Panc1 (cell line): ENCODE measurements around the gene ASB4. TPM values are rescaled to one million over a fixed set of nuclear protein-coding genes. Genes with fewer than 3 reads are reported as not detected.

ENCODE experiments used
- ATAC-seq: fragments of 200-7000 bp; cut with Tn5 transposase; 2 replicates; pipeline ENCODE4 v1.9.1; 2020; ENCODE audit warnings: mild to moderate bottlenecking, moderate library complexity
- BruUV-seq: library from RNA; stranded (reverse); fragments of 400-500 nt; replicated peaks from 2 replicates; lab custom pipeline; 2021; lab: Mats Ljungman, UMichigan
- CTCF ChIA-PET: fragments of 300-600 bp; sonication (Branson Sonifier 250); formaldehyde crosslinking; loops from one replicate; lab custom pipeline; 2022; ENCODE audit warnings: antibody characterized with exemption; lab: Charles Lee
- POLR2A ChIA-PET: fragments of 300-600 bp; sonication (Branson Sonifier 250); formaldehyde crosslinking; loops from one replicate; lab custom pipeline; 2022; ENCODE audit warnings: antibody characterized with exemption; lab: Charles Lee
- DNase-seq: peaks from one replicate; pipeline ENCODE4 v3.0.0-alpha.2; 2010; ENCODE audit warnings: low read depth, low spot score
- H3K27ac ChIP-seq: 2 replicates; pipeline ENCODE4 v1.5.1; 2011; ENCODE audit warnings: mild to moderate bottlenecking, low read length, inconsistent platforms
- H3K27me3 ChIP-seq: fragments of 200-500 bp; sonication (Bioruptor generic); 2 replicates; pipeline ENCODE4 v1.6.0; 2014; ENCODE audit warnings: low read length, inconsistent platforms; ENCODE audit not compliant: control insufficient read depth, insufficient read depth
- H3K36me3 ChIP-seq: fragments of 200-500 bp; sonication (Bioruptor generic); 2 replicates; pipeline ENCODE4 v1.5.1; 2014; ENCODE audit warnings: inconsistent platforms, mild to moderate bottlenecking, low read length, moderate library complexity; ENCODE audit not compliant: control insufficient read depth, insufficient read depth
- H3K4me1 ChIP-seq: 2 replicates; pipeline ENCODE4 v1.5.1; 2011; ENCODE audit warnings: inconsistent platforms, mild to moderate bottlenecking, low read length, moderate library complexity; ENCODE audit not compliant: control insufficient read depth, insufficient read depth
- H3K4me3 ChIP-seq, 2 experiments: 2 replicates each; pipeline ENCODE4 v1.5.1; 2011 to 2012; ENCODE audit warnings: low read depth in 2 of 2, low read length in 2 of 2, mild to moderate bottlenecking in 2 of 2, inconsistent platforms in 1 of 2, moderate library complexity in 1 of 2
- H3K9me3 ChIP-seq: fragments of 200-500 bp; sonication (Bioruptor generic); 2 replicates; pipeline ENCODE4 v1.5.1; 2014; ENCODE audit warnings: low read depth, mild to moderate bottlenecking, inconsistent platforms, low read length, moderate library complexity; ENCODE audit not compliant: control insufficient read depth, insufficient read depth
- POLR2AphosphoS5 ChIP-seq: IDR thresholded peaks from 2 replicates; pipeline ENCODE4 v1.6.1; 2012; ENCODE audit warnings: mild to moderate bottlenecking, low read depth, low read length, moderate library complexity
- SIN3A ChIP-seq: IDR thresholded peaks from 2 replicates; pipeline ENCODE4 v1.6.1; 2012; ENCODE audit warnings: low read depth, mild to moderate bottlenecking, low read length, moderate library complexity, borderline replicate concordance; ENCODE audit not compliant: insufficient read depth
- TCF7L2 ChIP-seq: IDR thresholded peaks from 2 replicates; pipeline ENCODE4 v1.6.1; 2011; ENCODE audit warnings: mild to moderate bottlenecking, low read depth, low read length, inconsistent platforms
- in situ Hi-C: cut with HindIII; loops from 2 replicates; pipeline ENCODE4 v1.10.0; 2016; ENCODE audit warnings: low sequenced_read_pairs, low pct_unique_long_range_greater_than_20kb
- intact Hi-C: fragments of 100-400 bp; cut with micrococcal nuclease; formaldehyde crosslinking; loops from one replicate; pipeline ENCODE4 v1.10.0; 2022; ENCODE audit not compliant: unreplicated experiment
- total RNA-seq: library from RNA; stranded (reverse); gene quantifications from one replicate; pipeline ENCODE4 v1.2.1, GENCODE V29; 2021; ENCODE audit not compliant: unreplicated experiment
- TF ChIP-seq, protein P1 (sequence below), 2 experiments: IDR thresholded peaks; 2 replicates each; pipeline ENCODE4 v1.6.1; 2011 to 2012; ENCODE audit warnings: low read depth in 2 of 2, control low read depth in 1 of 2, low read length in 1 of 2, mild to moderate bottlenecking in 1 of 2, moderate library complexity in 1 of 2; ENCODE audit not compliant: insufficient read depth in 1 of 2
- TF ChIP-seq, protein P2 (sequence below): fragments of 450-650 bp; IDR thresholded peaks from 2 replicates; pipeline ENCODE4 v1.5.1; 2017; ENCODE audit warnings: mild to moderate bottlenecking

The ASB4 gene
- total RNA-seq, 1 experiment from 2014 or later = 0.15 TPM

DNA sequence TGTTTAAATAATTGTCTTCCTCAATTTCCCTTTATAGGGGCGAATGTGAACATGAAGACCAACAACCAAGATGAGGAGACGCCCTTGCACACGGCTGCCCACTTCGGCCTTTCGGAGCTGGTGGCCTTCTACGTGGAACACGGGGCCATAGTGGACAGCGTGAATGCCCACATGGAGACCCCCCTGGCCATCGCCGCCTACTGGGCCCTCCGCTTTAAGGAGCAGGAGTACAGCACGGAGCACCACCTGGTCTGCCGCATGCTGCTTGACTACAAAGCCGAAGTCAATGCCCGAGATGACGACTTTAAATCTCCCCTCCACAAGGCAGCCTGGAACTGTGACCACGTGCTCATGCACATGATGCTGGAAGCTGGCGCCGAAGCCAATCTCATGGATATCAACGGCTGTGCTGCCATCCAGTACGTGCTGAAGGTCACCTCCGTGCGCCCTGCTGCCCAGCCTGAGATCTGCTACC lies 42.1 kb downstream of the ASB4 start:
- Histone ChIP-seq H3K36me3 (no peaks in the 10 kb centered on the region), H3K27ac (no peak overlapping the region), H3K9me3 (no peaks in the 10 kb centered on the region), H3K4me1 (no peaks in the 10 kb centered on the region), H3K4me3 (no peak overlapping the region), H3K27me3 (0 out of 2 replicates have a peak, but pooled peaks cover 3% of the 10 kb centered on the region)
- POLR2A ChIA-PET = no interaction called here
- CTCF ChIA-PET = interaction anchor here (0.6 to 1.7 kb wide), 3 partner anchors 16 to 163 kb away, joined by 3 to 9 read pairs (median 3); no protein-coding TSS in a partner anchor
- DNase-seq (no peak), ATAC-seq (0 out of 2 replicates have a peak, but pooled peaks have one; percentile 33)
- TF ChIP-seq, protein P1, sequence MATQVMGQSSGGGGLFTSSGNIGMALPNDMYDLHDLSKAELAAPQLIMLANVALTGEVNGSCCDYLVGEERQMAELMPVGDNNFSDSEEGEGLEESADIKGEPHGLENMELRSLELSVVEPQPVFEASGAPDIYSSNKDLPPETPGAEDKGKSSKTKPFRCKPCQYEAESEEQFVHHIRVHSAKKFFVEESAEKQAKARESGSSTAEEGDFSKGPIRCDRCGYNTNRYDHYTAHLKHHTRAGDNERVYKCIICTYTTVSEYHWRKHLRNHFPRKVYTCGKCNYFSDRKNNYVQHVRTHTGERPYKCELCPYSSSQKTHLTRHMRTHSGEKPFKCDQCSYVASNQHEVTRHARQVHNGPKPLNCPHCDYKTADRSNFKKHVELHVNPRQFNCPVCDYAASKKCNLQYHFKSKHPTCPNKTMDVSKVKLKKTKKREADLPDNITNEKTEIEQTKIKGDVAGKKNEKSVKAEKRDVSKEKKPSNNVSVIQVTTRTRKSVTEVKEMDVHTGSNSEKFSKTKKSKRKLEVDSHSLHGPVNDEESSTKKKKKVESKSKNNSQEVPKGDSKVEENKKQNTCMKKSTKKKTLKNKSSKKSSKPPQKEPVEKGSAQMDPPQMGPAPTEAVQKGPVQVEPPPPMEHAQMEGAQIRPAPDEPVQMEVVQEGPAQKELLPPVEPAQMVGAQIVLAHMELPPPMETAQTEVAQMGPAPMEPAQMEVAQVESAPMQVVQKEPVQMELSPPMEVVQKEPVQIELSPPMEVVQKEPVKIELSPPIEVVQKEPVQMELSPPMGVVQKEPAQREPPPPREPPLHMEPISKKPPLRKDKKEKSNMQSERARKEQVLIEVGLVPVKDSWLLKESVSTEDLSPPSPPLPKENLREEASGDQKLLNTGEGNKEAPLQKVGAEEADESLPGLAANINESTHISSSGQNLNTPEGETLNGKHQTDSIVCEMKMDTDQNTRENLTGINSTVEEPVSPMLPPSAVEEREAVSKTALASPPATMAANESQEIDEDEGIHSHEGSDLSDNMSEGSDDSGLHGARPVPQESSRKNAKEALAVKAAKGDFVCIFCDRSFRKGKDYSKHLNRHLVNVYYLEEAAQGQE (IDR thresholded peaks at IDR 0.05; ENCODE audit: insufficient read depth in 1 of 2, low read depth in 2 of 2, low read length in 1 of 2) = no peak
- TF ChIP-seq POLR2AphosphoS5 (no peak), SIN3A (no peak), TCF7L2 (no peak)
- TF ChIP-seq, protein P2, sequence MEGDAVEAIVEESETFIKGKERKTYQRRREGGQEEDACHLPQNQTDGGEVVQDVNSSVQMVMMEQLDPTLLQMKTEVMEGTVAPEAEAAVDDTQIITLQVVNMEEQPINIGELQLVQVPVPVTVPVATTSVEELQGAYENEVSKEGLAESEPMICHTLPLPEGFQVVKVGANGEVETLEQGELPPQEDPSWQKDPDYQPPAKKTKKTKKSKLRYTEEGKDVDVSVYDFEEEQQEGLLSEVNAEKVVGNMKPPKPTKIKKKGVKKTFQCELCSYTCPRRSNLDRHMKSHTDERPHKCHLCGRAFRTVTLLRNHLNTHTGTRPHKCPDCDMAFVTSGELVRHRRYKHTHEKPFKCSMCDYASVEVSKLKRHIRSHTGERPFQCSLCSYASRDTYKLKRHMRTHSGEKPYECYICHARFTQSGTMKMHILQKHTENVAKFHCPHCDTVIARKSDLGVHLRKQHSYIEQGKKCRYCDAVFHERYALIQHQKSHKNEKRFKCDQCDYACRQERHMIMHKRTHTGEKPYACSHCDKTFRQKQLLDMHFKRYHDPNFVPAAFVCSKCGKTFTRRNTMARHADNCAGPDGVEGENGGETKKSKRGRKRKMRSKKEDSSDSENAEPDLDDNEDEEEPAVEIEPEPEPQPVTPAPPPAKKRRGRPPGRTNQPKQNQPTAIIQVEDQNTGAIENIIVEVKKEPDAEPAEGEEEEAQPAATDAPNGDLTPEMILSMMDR = peak; percentile 54
- in situ Hi-C loops (no loop called here), intact Hi-C loops (loop anchor here (1.0 kb wide), 2 partner anchors 158 to 162 kb away; no protein-coding TSS in a partner anchor)
- no TSS peak for BruUV-seq

DNA sequence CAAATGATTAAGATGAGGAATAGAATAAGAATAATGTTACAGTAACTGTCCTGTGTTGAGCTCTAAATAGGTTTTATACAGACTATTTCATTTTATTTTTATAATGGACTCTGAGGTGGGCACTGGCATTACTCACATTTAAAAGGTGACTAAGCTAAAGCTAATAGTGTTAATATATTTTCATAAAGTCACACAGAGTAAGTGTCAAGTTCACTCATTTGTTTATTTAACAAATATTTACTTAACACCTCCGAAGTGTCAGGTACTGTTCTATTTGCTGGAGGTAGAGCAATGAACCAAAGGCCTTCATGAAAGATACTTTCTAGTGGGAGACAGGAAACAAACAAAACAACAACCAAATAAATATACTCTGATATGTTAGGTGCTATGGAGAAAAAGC lies 44.0 kb downstream of the ASB4 start:
- ChIA-PET CTCF (no interaction called here), POLR2A (no interaction called here)
- Histone ChIP-seq H3K9me3 (no peaks in the 10 kb centered on the region), H3K27ac (no peak overlapping the region), H3K36me3 (no peaks in the 10 kb centered on the region), H3K4me3 (no peak overlapping the region), H3K27me3 (no peaks in the 10 kb centered on the region), H3K4me1 (no peaks in the 10 kb centered on the region)
- in situ Hi-C loops (no loop called here), intact Hi-C loops (no loop called here)
- no peak for TF ChIP-seq POLR2AphosphoS5
- no TSS peak for BruUV-seq
- ATAC-seq (no peak), DNase-seq (no peak)

DNA sequence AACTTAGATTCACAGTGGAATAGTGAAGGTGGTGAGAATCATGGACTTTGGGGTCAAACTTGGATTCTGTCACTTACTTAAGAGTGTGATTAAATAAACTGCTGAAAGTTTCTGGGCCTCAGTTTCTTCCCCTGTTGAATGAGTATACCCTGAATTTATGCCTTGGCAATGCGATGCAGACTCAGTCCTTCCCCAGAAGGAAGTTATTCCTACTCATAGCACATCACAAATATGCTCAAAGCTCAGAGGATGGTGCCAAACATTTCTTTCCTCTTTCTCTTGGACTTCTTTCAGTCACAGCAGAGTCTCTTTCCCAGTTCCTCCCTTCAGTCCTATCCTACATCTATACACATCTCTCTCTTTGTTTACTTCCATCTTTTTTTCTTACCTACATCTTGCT lies 45.1 kb downstream of the ASB4 start:
- CTCF ChIA-PET = no interaction called here
- DNase-seq (no peak), ATAC-seq (no peak)
- POLR2A ChIA-PET = no interaction called here
- TF ChIP-seq SIN3A (no peak), TCF7L2 (no peak), POLR2AphosphoS5 (no peak)
- TF ChIP-seq, protein P1 (IDR thresholded peaks at IDR 0.05; ENCODE audit: insufficient read depth in 1 of 2, low read depth in 2 of 2, low read length in 1 of 2) = no peak
- TF ChIP-seq, protein P2 = no peak
- Histone ChIP-seq H3K4me1 (no peaks in the 10 kb centered on the region), H3K4me3 (no peak overlapping the region), H3K27ac (no peak overlapping the region), H3K27me3 (0 out of 2 replicates have a peak, but pooled peaks cover 3% of the 10 kb centered on the region), H3K9me3 (no peaks in the 10 kb centered on the region), H3K36me3 (no peaks in the 10 kb centered on the region)
- in situ Hi-C loops (no loop called here), intact Hi-C loops (no loop called here)
- BruUV-seq = no TSS peak
